ENCODE measurements around the gene ITGA8. TPM values are rescaled to one million over a fixed set of nuclear protein-coding genes. Genes with fewer than 3 reads are reported as not detected.
"Not testable (repeated sequence)": the region's sequence is repeated elsewhere in the genome, so short reads cannot be mapped to it uniquely, and the experiment has no call there.

ITGA8 gene
- total RNA-seq, 1 donor from 2014 or later: 0.37 TPM

GRCh38 chr10:15562116-15562515 is 157.6 kb downstream of the ITGA8 start:
- no peak overlapping the region for H3K4me3 Mint-ChIP-seq
- no peak for TF ChIP-seq CTCF (conservative IDR thresholded peaks at IDR 0.05)
- peak overlapping the region; percentile 21 for H3K27ac Mint-ChIP-seq (ENCODE audit: unreplicated experiment)
- no peaks in the 10 kb centered on the region for H3K4me1 Mint-ChIP-seq
- H3K9me3 Mint-ChIP-seq: no peaks in the 10 kb centered on the region
- H3K36me3 Mint-ChIP-seq (ENCODE audit: low read depth): no peaks in the 10 kb centered on the region
- DNase-seq (ENCODE audit: low read depth, low spot score): no peak
- H3K27me3 Mint-ChIP-seq (ENCODE audit: low read depth): peaks cover 6% of the 10 kb centered on the region

GRCh38 chr10:15558136-15558535 is 161.6 kb downstream of the ITGA8 start:
- peaks cover 2% of the 10 kb centered on the region for H3K9me3 Mint-ChIP-seq
- no peak overlapping the region for H3K4me3 Mint-ChIP-seq
- DNase-seq (ENCODE audit: low read depth, low spot score): no peak
- H3K27ac Mint-ChIP-seq (ENCODE audit: unreplicated experiment): no peak overlapping the region
- H3K36me3 Mint-ChIP-seq (ENCODE audit: low read depth): no peaks in the 10 kb centered on the region
- H3K27me3 Mint-ChIP-seq (ENCODE audit: low read depth): peaks cover 6% of the 10 kb centered on the region
- H3K4me1 Mint-ChIP-seq: no peaks in the 10 kb centered on the region
- TF ChIP-seq CTCF (conservative IDR thresholded peaks at IDR 0.05): no peak

DNA sequence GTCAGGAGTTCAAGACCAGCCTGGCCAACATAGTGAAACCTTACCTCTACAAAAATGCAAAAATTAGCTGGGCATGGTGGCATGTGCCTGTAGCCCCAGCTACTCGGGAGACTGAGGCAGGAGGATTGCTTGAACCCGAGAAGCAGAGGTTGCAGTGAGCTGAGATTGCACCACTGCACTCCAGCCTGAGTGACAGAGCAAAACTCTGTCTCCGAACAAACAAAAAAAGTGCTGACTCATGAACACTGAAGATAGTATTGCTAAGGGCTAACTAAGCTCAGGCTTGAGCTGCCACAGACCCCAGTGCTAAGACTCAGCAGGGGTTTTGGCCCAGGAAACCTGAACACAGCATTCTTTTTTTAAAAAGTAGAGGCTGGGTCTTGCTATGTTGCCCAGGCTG is 162.6 kb downstream of the ITGA8 start:
- not testable (repeated sequence) for H3K36me3 Mint-ChIP-seq (ENCODE audit: low read depth); H3K9me3 Mint-ChIP-seq; H3K27me3 Mint-ChIP-seq (ENCODE audit: low read depth); H3K4me1 Mint-ChIP-seq; H3K27ac Mint-ChIP-seq (ENCODE audit: unreplicated experiment); DNase-seq (ENCODE audit: low read depth, low spot score); H3K4me3 Mint-ChIP-seq

GRCh38 chr10:15550950-15551349 is 168.8 kb downstream of the ITGA8 start:
- Mint-ChIP-seq H3K36me3 (ENCODE audit: low read depth) (no peaks in the 10 kb centered on the region), H3K27me3 (ENCODE audit: low read depth) (no peaks in the 10 kb centered on the region), H3K4me3 (no peak overlapping the region), H3K27ac (ENCODE audit: unreplicated experiment) (no peak overlapping the region), H3K4me1 (no peaks in the 10 kb centered on the region), H3K9me3 (peaks cover 2% of the 10 kb centered on the region)
- DNase-seq (ENCODE audit: low read depth, low spot score): no peak
- TF ChIP-seq CTCF (conservative IDR thresholded peaks at IDR 0.05): no peak

GRCh38 chr10:15548331-15548730 is 171.4 kb downstream of the ITGA8 start:
- Mint-ChIP-seq H3K4me1 (no peaks in the 10 kb centered on the region), H3K27ac (ENCODE audit: unreplicated experiment) (no peak overlapping the region), H3K9me3 (peaks cover 3% of the 10 kb centered on the region), H3K36me3 (ENCODE audit: low read depth) (peaks cover 2% of the 10 kb centered on the region), H3K4me3 (no peak overlapping the region), H3K27me3 (ENCODE audit: low read depth) (no peaks in the 10 kb centered on the region)
- TF ChIP-seq CTCF (conservative IDR thresholded peaks at IDR 0.05): no peak
- no peak for DNase-seq (ENCODE audit: low read depth, low spot score)

- Mint-ChIP-seq H3K4me1 (no peaks in the 10 kb centered on the region), H3K27me3 (ENCODE audit: low read depth) (no peaks in the 10 kb centered on the region), H3K36me3 (ENCODE audit: low read depth) (peaks cover 2% of the 10 kb centered on the region), H3K27ac (ENCODE audit: unreplicated experiment) (no peak overlapping the region), H3K4me3 (no peak overlapping the region), H3K9me3 (peaks cover 3% of the 10 kb centered on the region)
- DNase-seq (ENCODE audit: low read depth, low spot score): no peak
- no peak for TF ChIP-seq CTCF (conservative IDR thresholded peaks at IDR 0.05)
Measured at GRCh38 chr10:15546606-15547005, 173.1 kb downstream of the ITGA8 start.

All from neural crest cell (in vitro differentiated cells).